ENCODE data around the gene NKX1-2. TPM values are rescaled to one million over a fixed set of nuclear protein-coding genes. Genes with fewer than 3 reads are reported as not detected.
A peak's percentile ranks its signal among the peaks of the same experiment; 100 is the strongest.

The NKX1-2 gene
- total RNA-seq, 4 donors from 2014 or later = not detected

DNA sequence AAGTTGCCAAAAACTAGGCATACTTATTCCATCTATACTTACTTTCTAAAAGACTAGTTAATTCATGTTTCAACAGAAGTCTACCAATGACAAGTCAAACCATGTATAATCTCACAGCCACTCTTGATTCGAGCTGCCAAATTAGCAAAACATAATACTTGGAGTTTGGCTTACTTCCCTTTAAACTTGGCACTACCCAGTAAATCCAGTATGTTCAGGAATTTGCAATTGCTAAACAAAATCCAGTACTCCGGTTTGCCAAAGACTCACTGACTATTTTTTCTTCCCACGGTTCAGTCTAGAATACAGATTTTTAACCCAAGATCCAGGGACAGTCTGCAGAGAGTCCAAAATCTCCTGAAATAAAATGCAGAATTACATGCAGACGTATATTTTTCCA is 35.8 kb downstream of the NKX1-2 start:
- Histone ChIP-seq H3K9me3 (no peaks in the 10 kb centered on the region), H3K4me1 (peaks cover 0 to 40% (median 25%) of the 10 kb centered on the region in 4 donors), H3K27me3 (no peaks in the 10 kb centered on the region), H3K36me3 (peaks cover 0 to 4% (median 0%) of the 10 kb centered on the region in 4 donors), H3K4me3 (no peak overlapping the region), H3K27ac (peak overlapping the region in 3 of 4 donors; percentile 6 to 36 (median 31))
- 44 to 71% methylated on average over 4 of the region's 4 CpGs for WGBS, 2 donors (ENCODE audit: low coverage in 1 of 2)
- DNase-seq = no peak
- intact Hi-C loops (cut with DNase I; ENCODE audit: low total_unique reads) (no loop called here), in situ Hi-C loops (cut with MboI; ENCODE audit: low pct_ligation_motif_present in 1 of 4, low pct_unique_long_range_greater_than_20kb in 1 of 4, low sequenced_read_pairs in 3 of 4) (no loop called here)
- TF ChIP-seq CTCF (IDR thresholded peaks at IDR 0.05) = no peak
- no peak for TF ChIP-seq EP300 (IDR thresholded peaks at IDR 0.05; ENCODE audit: low read depth)
- TF ChIP-seq POLR2AphosphoS5 (IDR thresholded peaks at IDR 0.05) = no peak
- no peak for TF ChIP-seq POLR2A (IDR thresholded peaks at IDR 0.05)

- in situ Hi-C loops (cut with MboI; ENCODE audit: low pct_ligation_motif_present in 1 of 4, low pct_unique_long_range_greater_than_20kb in 1 of 4, low sequenced_read_pairs in 3 of 4) (no loop called here), intact Hi-C loops (cut with DNase I; ENCODE audit: low total_unique reads) (no loop called here)
- Histone ChIP-seq H3K4me3 (no peak overlapping the region), H3K27ac (no peak overlapping the region), H3K9me3 (no peaks in the 10 kb centered on the region), H3K36me3 (peaks cover 0 to 22% (median 4%) of the 10 kb centered on the region in 4 donors), H3K4me1 (peaks cover 0 to 23% (median 9%) of the 10 kb centered on the region in 4 donors), H3K27me3 (no peaks in the 10 kb centered on the region)
- DNase-seq = no peak
- TF ChIP-seq CTCF (IDR thresholded peaks at IDR 0.05) (no peak), POLR2AphosphoS5 (IDR thresholded peaks at IDR 0.05) (no peak), POLR2A (IDR thresholded peaks at IDR 0.05) (no peak), EP300 (IDR thresholded peaks at IDR 0.05; ENCODE audit: low read depth) (no peak)
These were observed 40.1 kb downstream of the NKX1-2 start for GRCh38 chr10:124409696-124410095.

- intact Hi-C loops (cut with DNase I; ENCODE audit: low total_unique reads) (no loop called here), in situ Hi-C loops (cut with MboI; ENCODE audit: low pct_ligation_motif_present in 1 of 4, low pct_unique_long_range_greater_than_20kb in 1 of 4, low sequenced_read_pairs in 3 of 4) (no loop called here)
- Histone ChIP-seq H3K4me3 (no peak overlapping the region), H3K4me1 (peaks cover 0 to 10% (median 4%) of the 10 kb centered on the region in 4 donors), H3K27ac (peak overlapping the region in 1 of 4 donors; percentile 41), H3K36me3 (peaks cover 0 to 25% (median 7%) of the 10 kb centered on the region in 4 donors), H3K27me3 (no peaks in the 10 kb centered on the region), H3K9me3 (no peaks in the 10 kb centered on the region)
- WGBS, 2 donors (ENCODE audit: low coverage in 1 of 2) = 28 to 43% methylated on average over 2 of the region's 2 CpGs
- no peak for TF ChIP-seq POLR2A (IDR thresholded peaks at IDR 0.05)
- no peak for TF ChIP-seq CTCF (IDR thresholded peaks at IDR 0.05)
- TF ChIP-seq EP300 (IDR thresholded peaks at IDR 0.05; ENCODE audit: low read depth) = no peak
- no peak for TF ChIP-seq POLR2AphosphoS5 (IDR thresholded peaks at IDR 0.05)
- no peak for DNase-seq
These were observed 41.5 kb downstream of the NKX1-2 start for GRCh38 chr10:124408357-124408756.

GRCh38 chr10:124407456-124407855 is 42.4 kb downstream of the NKX1-2 start:
- Histone ChIP-seq H3K36me3 (peaks cover 0 to 26% (median 8%) of the 10 kb centered on the region in 4 donors), H3K27me3 (no peaks in the 10 kb centered on the region), H3K9me3 (no peaks in the 10 kb centered on the region), H3K4me1 (peaks cover 0 to 9% (median 4%) of the 10 kb centered on the region in 4 donors), H3K27ac (peak overlapping the region in 2 of 4 donors; percentile 22 to 25), H3K4me3 (no peak overlapping the region)
- TF ChIP-seq POLR2AphosphoS5 (IDR thresholded peaks at IDR 0.05) (no peak), CTCF (IDR thresholded peaks at IDR 0.05) (no peak), POLR2A (IDR thresholded peaks at IDR 0.05) (no peak), EP300 (IDR thresholded peaks at IDR 0.05; ENCODE audit: low read depth) (no peak)
- in situ Hi-C loops (cut with MboI; ENCODE audit: low pct_ligation_motif_present in 1 of 4, low pct_unique_long_range_greater_than_20kb in 1 of 4, low sequenced_read_pairs in 3 of 4) = no loop called here
- intact Hi-C loops (cut with DNase I; ENCODE audit: low total_unique reads) = no loop called here
- WGBS, 2 donors (ENCODE audit: low coverage in 1 of 2) = 60 to 80% methylated on average over 1 to 2 of the region's 2 CpGs
- DNase-seq = no peak

All from transverse colon (tissue), 4 donors.